HepG2 (cell line): ENCODE measurements around the gene MYO1B. TPM values are rescaled to one million over a fixed set of nuclear protein-coding genes. Genes with fewer than 3 reads are reported as not detected.

Experiments
- BCL6 ChIP-seq: IDR thresholded peaks from 2 replicates; pipeline ENCODE4 v1.6.1; 2016; ENCODE audit warnings: missing genetic modification reagents, missing compliant biosample characterization
- MYC ChIP-seq: sonication (generic); formaldehyde crosslinking; IDR thresholded peaks from 2 replicates; pipeline ENCODE4 v1.9.0; 2021; ENCODE audit warnings: missing genetic modification reagents, borderline replicate concordance
- NCOA2 ChIP-seq: sonication (generic); formaldehyde crosslinking; IDR thresholded peaks from 2 replicates; pipeline ENCODE4 v1.8.0; 2022; ENCODE audit warnings: inconsistent platforms
- PAX8 ChIP-seq: sonication (generic); formaldehyde crosslinking; IDR thresholded peaks from 2 replicates; pipeline ENCODE4 v1.8.0; 2022; ENCODE audit warnings: mild to moderate bottlenecking, missing genetic modification reagents, borderline replicate concordance
- SALL1 ChIP-seq: sonication (generic); formaldehyde crosslinking; IDR thresholded peaks from 2 replicates; pipeline ENCODE4 v1.8.0; 2022; ENCODE audit warnings: mild to moderate bottlenecking, missing genetic modification reagents
- ZNF17 ChIP-seq: sonication (generic); formaldehyde crosslinking; IDR thresholded peaks from 2 replicates; pipeline ENCODE4 v1.5.0; 2020; ENCODE audit warnings: mild to moderate bottlenecking, missing genetic modification reagents
- ZNF432 ChIP-seq: sonication (generic); formaldehyde crosslinking; IDR thresholded peaks from 2 replicates; pipeline ENCODE4 v1.5.0; 2020; ENCODE audit warnings: missing genetic modification reagents, mild to moderate bottlenecking, borderline replicate concordance
- ZNF547 ChIP-seq: sonication (generic); formaldehyde crosslinking; IDR thresholded peaks from 2 replicates; pipeline ENCODE4 v1.5.1; 2020; ENCODE audit warnings: mild to moderate bottlenecking, missing genetic modification reagents
- ZNF782 ChIP-seq: sonication (generic); formaldehyde crosslinking; IDR thresholded peaks from 2 replicates; pipeline ENCODE4 v1.4.0; 2020; ENCODE audit warnings: missing genetic modification reagents, mild to moderate bottlenecking, borderline replicate concordance
- polyA plus RNA-seq, 8 experiments: library from polyadenylated mRNA; depleted of rRNA in 3 of 8; stranded (reverse) in 7 of 8; unstranded in 1 of 8; fragments of >200 nt; fragmentation: Illumina TruSeq in 4 of 8; extraction: Trizol in 4 of 8; gene quantifications; 2 replicates each; pipeline versions ENCODE4 v1.2.1 to v1.2.3, GENCODE V29; 2011 to 2016; ENCODE audit warnings: low read depth in 4 of 8, missing spikeins in 1 of 8, mixed read lengths in 1 of 8; ENCODE audit not compliant: insufficient read depth in 1 of 8
- total RNA-seq, 5 experiments: library from RNA; depleted of rRNA; stranded (reverse); fragments of >200 nt; fragmentation: Illumina TruSeq; extraction: Trizol; gene quantifications; 2 replicates each; pipeline ENCODE4 v1.2.3, GENCODE V29; 2016; ENCODE audit warnings: low read depth in 1 of 5
- TF ChIP-seq, protein P1 (sequence below): sonication (generic); formaldehyde crosslinking; IDR thresholded peaks from 2 replicates; pipeline ENCODE4 v1.5.1; 2020; ENCODE audit warnings: mild to moderate bottlenecking, missing genetic modification reagents, borderline replicate concordance
- TF ChIP-seq, protein P2 (sequence below): sonication (generic); formaldehyde crosslinking; conservative IDR thresholded peaks from 2 replicates; pipeline ENCODE4 v1.5.0; 2020; ENCODE audit warnings: missing genetic modification reagents
- TF ChIP-seq, protein P3 (sequence below): sonication (generic); formaldehyde crosslinking; IDR thresholded peaks from 2 replicates; pipeline ENCODE4 v1.4.0; 2020; ENCODE audit warnings: mild to moderate bottlenecking, missing genetic modification reagents

Gene MYO1B
- total and polyA plus RNA-seq, 2 of the 13 experiments (the other 11 are each of a cell fraction or from before 2014, with no cell fraction given): 36.9 to 89.8 TPM

DNA sequence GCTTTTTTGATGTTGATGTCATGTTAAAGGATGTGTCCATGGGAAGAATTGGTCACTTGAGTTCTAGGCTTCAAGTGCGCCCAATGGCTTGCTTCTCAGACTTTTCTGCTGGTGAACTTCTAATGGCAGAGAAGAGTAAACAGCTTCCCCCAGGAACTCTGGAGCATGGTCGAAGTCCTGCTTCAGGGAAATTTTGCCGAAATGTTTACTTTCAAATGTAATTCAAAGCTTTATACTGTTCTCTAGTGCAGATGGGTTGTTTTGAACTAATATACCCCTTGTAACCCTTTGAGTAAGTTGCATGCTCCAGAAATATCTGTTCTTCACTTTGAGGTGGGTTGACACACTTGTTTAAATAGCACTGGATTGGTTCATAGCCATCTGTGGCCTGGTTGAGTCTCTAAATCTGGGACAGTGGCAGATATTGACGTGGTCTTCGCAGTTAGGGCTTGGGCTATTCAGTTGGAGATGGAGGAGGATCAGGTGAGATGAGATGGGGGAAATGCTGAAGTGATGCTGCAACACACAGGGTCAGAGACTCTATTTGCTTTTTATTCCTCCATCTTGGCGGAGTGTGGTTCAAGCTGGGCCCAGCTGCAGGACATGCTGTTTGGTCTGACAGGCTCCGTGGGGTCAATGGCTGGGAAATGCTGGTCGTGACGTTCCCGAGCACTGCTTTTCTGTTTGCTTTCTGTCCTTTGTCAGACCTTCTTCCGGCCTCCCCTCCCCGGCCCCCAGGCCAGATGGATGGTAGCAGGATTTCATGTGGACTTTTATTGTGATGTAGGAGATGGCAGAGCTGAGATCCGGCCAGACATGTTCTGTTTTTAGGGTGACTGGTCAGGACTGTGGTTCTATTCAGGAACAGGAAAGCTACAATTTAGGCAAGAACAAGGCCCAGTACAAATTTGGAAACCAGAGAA is 35.9 kb downstream of the MYO1B start (continued):
- TF ChIP-seq ZNF17 (CRISPR knock-in tag) (no peak), ZNF547 (CRISPR knock-in tag) (no peak), PAX8 (CRISPR knock-in tag) (no peak), BCL6 (CRISPR knock-in tag) (peak; percentile 19; the same call in 1 of the 2 replicates), ZNF782 (no peak), MYC (CRISPR knock-in tag) (no peak), NCOA2 (CRISPR knock-in tag) (no peak), ZNF432 (no peak), SALL1 (CRISPR knock-in tag) (0 out of 2 replicates have a peak, but pooled peaks have one; percentile 18)
- TF ChIP-seq, protein P1, sequence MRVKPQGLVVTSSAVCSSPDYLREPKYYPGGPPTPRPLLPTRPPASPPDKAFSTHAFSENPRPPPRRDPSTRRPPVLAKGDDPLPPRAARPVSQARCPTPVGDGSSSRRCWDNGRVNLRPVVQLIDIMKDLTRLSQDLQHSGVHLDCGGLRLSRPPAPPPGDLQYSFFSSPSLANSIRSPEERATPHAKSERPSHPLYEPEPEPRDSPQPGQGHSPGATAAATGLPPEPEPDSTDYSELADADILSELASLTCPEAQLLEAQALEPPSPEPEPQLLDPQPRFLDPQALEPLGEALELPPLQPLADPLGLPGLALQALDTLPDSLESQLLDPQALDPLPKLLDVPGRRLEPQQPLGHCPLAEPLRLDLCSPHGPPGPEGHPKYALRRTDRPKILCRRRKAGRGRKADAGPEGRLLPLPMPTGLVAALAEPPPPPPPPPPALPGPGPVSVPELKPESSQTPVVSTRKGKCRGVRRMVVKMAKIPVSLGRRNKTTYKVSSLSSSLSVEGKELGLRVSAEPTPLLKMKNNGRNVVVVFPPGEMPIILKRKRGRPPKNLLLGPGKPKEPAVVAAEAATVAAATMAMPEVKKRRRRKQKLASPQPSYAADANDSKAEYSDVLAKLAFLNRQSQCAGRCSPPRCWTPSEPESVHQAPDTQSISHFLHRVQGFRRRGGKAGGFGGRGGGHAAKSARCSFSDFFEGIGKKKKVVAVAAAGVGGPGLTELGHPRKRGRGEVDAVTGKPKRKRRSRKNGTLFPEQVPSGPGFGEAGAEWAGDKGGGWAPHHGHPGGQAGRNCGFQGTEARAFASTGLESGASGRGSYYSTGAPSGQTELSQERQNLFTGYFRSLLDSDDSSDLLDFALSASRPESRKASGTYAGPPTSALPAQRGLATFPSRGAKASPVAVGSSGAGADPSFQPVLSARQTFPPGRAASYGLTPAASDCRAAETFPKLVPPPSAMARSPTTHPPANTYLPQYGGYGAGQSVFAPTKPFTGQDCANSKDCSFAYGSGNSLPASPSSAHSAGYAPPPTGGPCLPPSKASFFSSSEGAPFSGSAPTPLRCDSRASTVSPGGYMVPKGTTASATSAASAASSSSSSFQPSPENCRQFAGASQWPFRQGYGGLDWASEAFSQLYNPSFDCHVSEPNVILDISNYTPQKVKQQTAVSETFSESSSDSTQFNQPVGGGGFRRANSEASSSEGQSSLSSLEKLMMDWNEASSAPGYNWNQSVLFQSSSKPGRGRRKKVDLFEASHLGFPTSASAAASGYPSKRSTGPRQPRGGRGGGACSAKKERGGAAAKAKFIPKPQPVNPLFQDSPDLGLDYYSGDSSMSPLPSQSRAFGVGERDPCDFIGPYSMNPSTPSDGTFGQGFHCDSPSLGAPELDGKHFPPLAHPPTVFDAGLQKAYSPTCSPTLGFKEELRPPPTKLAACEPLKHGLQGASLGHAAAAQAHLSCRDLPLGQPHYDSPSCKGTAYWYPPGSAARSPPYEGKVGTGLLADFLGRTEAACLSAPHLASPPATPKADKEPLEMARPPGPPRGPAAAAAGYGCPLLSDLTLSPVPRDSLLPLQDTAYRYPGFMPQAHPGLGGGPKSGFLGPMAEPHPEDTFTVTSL (CRISPR knock-in tag): peak; percentile 29; the same call in 1 of the 2 replicates
- TF ChIP-seq, protein P2, sequence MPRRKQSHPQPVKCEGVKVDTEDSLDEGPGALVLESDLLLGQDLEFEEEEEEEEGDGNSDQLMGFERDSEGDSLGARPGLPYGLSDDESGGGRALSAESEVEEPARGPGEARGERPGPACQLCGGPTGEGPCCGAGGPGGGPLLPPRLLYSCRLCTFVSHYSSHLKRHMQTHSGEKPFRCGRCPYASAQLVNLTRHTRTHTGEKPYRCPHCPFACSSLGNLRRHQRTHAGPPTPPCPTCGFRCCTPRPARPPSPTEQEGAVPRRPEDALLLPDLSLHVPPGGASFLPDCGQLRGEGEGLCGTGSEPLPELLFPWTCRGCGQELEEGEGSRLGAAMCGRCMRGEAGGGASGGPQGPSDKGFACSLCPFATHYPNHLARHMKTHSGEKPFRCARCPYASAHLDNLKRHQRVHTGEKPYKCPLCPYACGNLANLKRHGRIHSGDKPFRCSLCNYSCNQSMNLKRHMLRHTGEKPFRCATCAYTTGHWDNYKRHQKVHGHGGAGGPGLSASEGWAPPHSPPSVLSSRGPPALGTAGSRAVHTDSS (CRISPR knock-in tag): no peak
- TF ChIP-seq, protein P3, sequence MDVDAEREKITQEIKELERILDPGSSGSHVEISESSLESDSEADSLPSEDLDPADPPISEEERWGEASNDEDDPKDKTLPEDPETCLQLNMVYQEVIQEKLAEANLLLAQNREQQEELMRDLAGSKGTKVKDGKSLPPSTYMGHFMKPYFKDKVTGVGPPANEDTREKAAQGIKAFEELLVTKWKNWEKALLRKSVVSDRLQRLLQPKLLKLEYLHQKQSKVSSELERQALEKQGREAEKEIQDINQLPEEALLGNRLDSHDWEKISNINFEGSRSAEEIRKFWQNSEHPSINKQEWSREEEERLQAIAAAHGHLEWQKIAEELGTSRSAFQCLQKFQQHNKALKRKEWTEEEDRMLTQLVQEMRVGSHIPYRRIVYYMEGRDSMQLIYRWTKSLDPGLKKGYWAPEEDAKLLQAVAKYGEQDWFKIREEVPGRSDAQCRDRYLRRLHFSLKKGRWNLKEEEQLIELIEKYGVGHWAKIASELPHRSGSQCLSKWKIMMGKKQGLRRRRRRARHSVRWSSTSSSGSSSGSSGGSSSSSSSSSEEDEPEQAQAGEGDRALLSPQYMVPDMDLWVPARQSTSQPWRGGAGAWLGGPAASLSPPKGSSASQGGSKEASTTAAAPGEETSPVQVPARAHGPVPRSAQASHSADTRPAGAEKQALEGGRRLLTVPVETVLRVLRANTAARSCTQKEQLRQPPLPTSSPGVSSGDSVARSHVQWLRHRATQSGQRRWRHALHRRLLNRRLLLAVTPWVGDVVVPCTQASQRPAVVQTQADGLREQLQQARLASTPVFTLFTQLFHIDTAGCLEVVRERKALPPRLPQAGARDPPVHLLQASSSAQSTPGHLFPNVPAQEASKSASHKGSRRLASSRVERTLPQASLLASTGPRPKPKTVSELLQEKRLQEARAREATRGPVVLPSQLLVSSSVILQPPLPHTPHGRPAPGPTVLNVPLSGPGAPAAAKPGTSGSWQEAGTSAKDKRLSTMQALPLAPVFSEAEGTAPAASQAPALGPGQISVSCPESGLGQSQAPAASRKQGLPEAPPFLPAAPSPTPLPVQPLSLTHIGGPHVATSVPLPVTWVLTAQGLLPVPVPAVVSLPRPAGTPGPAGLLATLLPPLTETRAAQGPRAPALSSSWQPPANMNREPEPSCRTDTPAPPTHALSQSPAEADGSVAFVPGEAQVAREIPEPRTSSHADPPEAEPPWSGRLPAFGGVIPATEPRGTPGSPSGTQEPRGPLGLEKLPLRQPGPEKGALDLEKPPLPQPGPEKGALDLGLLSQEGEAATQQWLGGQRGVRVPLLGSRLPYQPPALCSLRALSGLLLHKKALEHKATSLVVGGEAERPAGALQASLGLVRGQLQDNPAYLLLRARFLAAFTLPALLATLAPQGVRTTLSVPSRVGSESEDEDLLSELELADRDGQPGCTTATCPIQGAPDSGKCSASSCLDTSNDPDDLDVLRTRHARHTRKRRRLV (CRISPR knock-in tag): no peak
